ENCODE results near the gene RCN2. TPM values are rescaled to one million over a fixed set of nuclear protein-coding genes. Genes with fewer than 3 reads are reported as not detected.

RCN2 gene
- total and polyA plus RNA-seq, 2 of the 8 experiments (the other 6 are each of a cell fraction or from before 2014, with no cell fraction given), result 65.6 to 137 TPM

DNA sequence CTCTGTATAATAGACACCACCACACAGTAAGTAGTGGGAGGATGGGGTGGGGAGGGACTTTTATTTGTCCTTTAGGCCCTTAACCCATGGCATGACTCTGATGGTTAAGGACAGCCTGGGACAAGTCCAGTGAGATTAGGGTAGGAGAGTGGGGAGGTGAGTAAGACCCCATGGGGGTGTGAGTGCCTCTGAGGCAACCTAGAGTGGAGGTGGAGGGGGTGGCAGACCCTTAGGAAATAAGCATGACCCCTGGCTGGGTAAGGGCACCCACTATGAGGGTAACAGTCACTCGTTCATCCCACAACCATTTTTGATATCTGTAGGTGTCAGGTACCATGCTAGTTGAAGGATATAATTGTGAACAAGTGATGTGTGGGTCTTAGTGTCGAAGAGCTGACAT, 42.4 kb downstream of the RCN2 start:
- H3K79me1 ChIP-seq (ENCODE audit: low read depth, low read length), result no peaks in the 10 kb centered on the region
- no peak overlapping the region for H3K18ac ChIP-seq (ENCODE audit: extremely low read depth, low read length)
- no peak overlapping the region for H3K4ac ChIP-seq (replicated peaks; ENCODE audit: insufficient read length, low read depth, low read length)
- peak overlapping the region; percentile 38 for H2BK120ac ChIP-seq (replicated peaks; ENCODE audit: low read depth, low read length)
- ChIA-PET POLR2A (ENCODE audit: partially characterized antibody) (no interaction called here), CTCF (ENCODE audit: partially characterized antibody) (interaction anchor here (0.7 to 5.7 kb wide), 35 partner anchors 9 to 755 kb away, joined by 3 to 43 read pairs (median 5); partner anchors contain the start of gene PSTPIP1)
- H3K9ac ChIP-seq (replicated peaks in 1 of 4; ENCODE audit: extremely low read depth in 1 of 4, low read depth in 3 of 4, low read length in 3 of 4), result no peak overlapping the region
- peak overlapping the region; percentile 98; the same call in 1 of the 2 replicates for H2AFZ ChIP-seq (ENCODE audit: low read length)
- no peaks in the 10 kb centered on the region for H3K79me2 ChIP-seq (ENCODE audit: control insufficient read depth in 1 of 2, insufficient read depth in 2 of 2, low read length in 2 of 2)
- no peak for FAIRE-seq
- no peak overlapping the region; a peak in 1 of 8 replicates for H3K4me3 ChIP-seq (ENCODE audit: extremely low read depth in 1 of 4, insufficient read depth in 2 of 4, low read depth in 3 of 4, low read length in 4 of 4)
- no peak overlapping the region; the same call in 1 of the 2 replicates for H2BK15ac ChIP-seq (ENCODE audit: low read length)
- WGBS, 2 experiments (ENCODE audit: extremely low coverage in 1 of 2, insufficient coverage in 1 of 2, insufficient read length in 1 of 2, insufficient replicate concordance in 2 of 2, low coverage in 1 of 2, low lambda C conversion rate in 2 of 2, missing lambda C conversion rate in 1 of 2), result 90% methylated on average over 2 of the region's 2 CpGs; no CpG with 5 or more reads in 1 of the 2 experiments
- H3K36me3 ChIP-seq (ENCODE audit: control insufficient read depth in 2 of 4, insufficient read depth in 4 of 4, low read length in 3 of 4), result no peaks in the 10 kb centered on the region
- DNase-seq (ENCODE audit: low read depth in 1 of 2, low spot score in 2 of 2), result no peak
- no peaks in the 10 kb centered on the region; a peak in 1 of 7 replicates for H3K27me3 ChIP-seq (replicated peaks in 1 of 4; ENCODE audit: control insufficient read depth in 3 of 4, extremely low read depth in 1 of 4, insufficient read depth in 3 of 4, low read length in 3 of 4)
- H4K91ac ChIP-seq (replicated peaks; ENCODE audit: insufficient read length, low read length), result no peak overlapping the region
- H4K20me1 ChIP-seq (replicated peaks in 1 of 2; ENCODE audit: control insufficient read depth in 1 of 2, insufficient read depth in 2 of 2, low read length in 2 of 2), result peaks cover 0 to 2% of the 10 kb centered on the region in 2 experiments
- peak overlapping the region; percentile 41; the same call in 1 of the 2 replicates for H2BK12ac ChIP-seq (ENCODE audit: low read depth, low read length)
- H2AK5ac ChIP-seq (ENCODE audit: low read depth, low read length), result no peak overlapping the region
- peaks cover 0 to 2% (median 0%) of the 10 kb centered on the region in 4 experiments; a peak in 3 of 7 replicates for H3K4me1 ChIP-seq (replicated peaks in 1 of 4; ENCODE audit: control insufficient read depth in 3 of 4, insufficient read depth in 4 of 4, low read length in 3 of 4)
- H2BK20ac ChIP-seq (ENCODE audit: low read length), result no peak overlapping the region
- H2BK5ac ChIP-seq (ENCODE audit: low read depth, low read length), result no peak overlapping the region
- H3K27ac ChIP-seq (ENCODE audit: low read depth, low read length), result no peak overlapping the region
- no peak overlapping the region for H4K8ac ChIP-seq (ENCODE audit: extremely low read depth, insufficient read depth, low read length)
- peaks cover 0 to 2% of the 10 kb centered on the region in 2 experiments; a peak in 1 of 4 replicates for H3K9me3 ChIP-seq (ENCODE audit: insufficient read depth in 2 of 2, low read depth in 1 of 2, low read length in 1 of 2)
- H3K23me2 ChIP-seq (ENCODE audit: low read depth, low read length), result no peaks in the 10 kb centered on the region
- H4K5ac ChIP-seq (ENCODE audit: insufficient read length, low read depth, low read length), result no peak overlapping the region
- H3K4me2 ChIP-seq (ENCODE audit: insufficient read depth in 1 of 2, low read depth in 2 of 2, low read length in 2 of 2), result no peak overlapping the region
- H3K56ac ChIP-seq (replicated peaks; ENCODE audit: insufficient read length, low read depth, low read length), result no peak overlapping the region
- no peak overlapping the region for H3K23ac ChIP-seq (ENCODE audit: insufficient read length)
- no peak overlapping the region for H3K14ac ChIP-seq (ENCODE audit: insufficient read length)
- no peak for TF ChIP-seq CBX5 (IDR thresholded peaks at IDR 0.05; ENCODE audit: low read depth, low read length)
- TF ChIP-seq EZH2 (IDR thresholded peaks at IDR 0.05; ENCODE audit: low read depth, low read length, severe bottlenecking), result no peak
- TF ChIP-seq SIX5 (IDR thresholded peaks at IDR 0.05; ENCODE audit: low read depth, low read length), result no peak
- TF ChIP-seq GABPA (IDR thresholded peaks at IDR 0.05; ENCODE audit: borderline replicate concordance, insufficient read depth, low read length), result no peak
- TF ChIP-seq SAP30 (IDR thresholded peaks at IDR 0.05; ENCODE audit: insufficient read depth, insufficient replicate concordance, low read length), result no peak
- TF ChIP-seq TAF1 (IDR thresholded peaks at IDR 0.05; ENCODE audit: low read depth, low read length), result no peak

Data from H1 (cell line).